Ectodermal cell (in vitro differentiated cells): Measurements from ENCODE around the gene HSPA1A.

Experiments
- H3K27ac ChIP-seq: 2 replicates; pipeline ENCODE4 v1.7.0; 2013; ENCODE audit warnings: mild to moderate bottlenecking, low read depth, low read length; ENCODE audit not compliant: insufficient read depth, poor library complexity, severe bottlenecking
- H3K27me3 ChIP-seq: 2 replicates; pipeline ENCODE4 v1.7.0; 2013; ENCODE audit warnings: mild to moderate bottlenecking, low read length; ENCODE audit not compliant: insufficient read depth, control insufficient read depth, poor library complexity, severe bottlenecking
- H3K36me3 ChIP-seq: one replicate; pipeline ENCODE4 v1.7.0; 2013; ENCODE audit warnings: low read length; ENCODE audit not compliant: control insufficient read depth, insufficient read depth
- H3K4me1 ChIP-seq: one replicate; pipeline ENCODE4 v1.7.0; 2013; ENCODE audit warnings: low read length; ENCODE audit not compliant: control insufficient read depth, insufficient read depth
- H3K4me3 ChIP-seq: 2 replicates; pipeline ENCODE4 v1.7.0; 2013; ENCODE audit warnings: low read depth, low read length, control low read depth; ENCODE audit not compliant: insufficient read depth
- H3K9me3 ChIP-seq: 2 replicates; pipeline ENCODE4 v1.7.0; 2013; ENCODE audit warnings: mild to moderate bottlenecking, low read length, moderate library complexity; ENCODE audit not compliant: control insufficient read depth
- WGBS, 2 experiments: methylation state at CpG; one replicate each; pipeline ENCODE4 v1.1.7; 2013; ENCODE audit warnings: missing lambda C conversion rate in 2 of 2; 5-methylcytosine and 5-hydroxymethylcytosine counted together

The HSPA1A gene

GRCh38 chr6:31864818-31865204 is 49.5 kb downstream of the HSPA1A start:
- Histone ChIP-seq H3K27ac (no peak overlapping the region), H3K4me3 (no peak overlapping the region), H3K4me1 (peaks cover 9% of the 10 kb centered on the region), H3K27me3 (no peaks in the 10 kb centered on the region), H3K9me3 (no peaks in the 10 kb centered on the region), H3K36me3 (peaks cover 2% of the 10 kb centered on the region)
- 88 to 90% methylated on average over 8 of the region's 8 CpGs for WGBS, 2 experiments

GRCh38 chr6:31865205-31866118 is 50.1 kb downstream of the HSPA1A start:
- 87 to 90% methylated on average over 21 of the region's 21 CpGs for WGBS, 2 experiments
- H3K9me3 ChIP-seq, result no peaks in the 10 kb centered on the region
- peaks cover 9% of the 10 kb centered on the region for H3K4me1 ChIP-seq
- no peak overlapping the region for H3K27ac ChIP-seq
- no peak overlapping the region for H3K4me3 ChIP-seq
- H3K27me3 ChIP-seq, result no peaks in the 10 kb centered on the region
- no peaks in the 10 kb centered on the region for H3K36me3 ChIP-seq
